Measurements from ENCODE around the gene KCNIP1.

Gene KCNIP1

GRCh38 chr5:170508036-170508435 is 4.2 kb downstream of the KCNIP1 start:
- in situ Hi-C loops (cut with MboI; ENCODE audit: low sequenced_read_pairs): no loop called here

DNA sequence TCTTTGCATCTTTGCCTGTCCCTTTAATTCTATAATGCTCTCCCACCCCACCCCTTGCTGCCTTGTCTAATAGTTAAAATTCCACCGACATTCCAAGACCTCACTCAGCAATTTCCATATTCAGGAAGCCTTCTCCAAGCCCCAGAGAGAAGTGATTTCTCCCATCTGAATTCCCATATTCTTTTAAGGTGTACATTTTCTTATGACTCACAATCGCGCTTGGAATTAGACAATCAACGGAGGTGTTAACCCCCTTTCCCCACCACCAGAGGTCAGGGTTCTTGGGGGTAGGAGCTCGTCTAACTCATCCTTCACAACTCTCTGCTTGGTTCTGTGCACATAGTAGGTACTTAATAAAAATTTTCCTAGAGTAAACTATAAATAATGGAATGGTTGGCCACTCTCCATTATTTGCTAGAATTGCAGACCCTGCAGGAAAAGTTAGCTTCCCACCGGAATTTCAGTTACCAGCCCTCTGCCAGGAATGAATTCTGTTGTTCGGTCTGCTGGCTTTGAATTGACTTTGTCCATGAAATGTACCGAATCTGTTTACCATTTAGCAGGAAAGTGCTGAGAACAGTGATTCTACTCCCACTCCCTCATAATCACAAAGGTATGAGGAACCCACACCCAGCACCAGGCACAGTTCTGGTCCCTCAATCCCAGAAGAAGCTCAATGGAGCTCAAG is 5.0 kb downstream of the KCNIP1 start:
- in situ Hi-C loops (cut with MboI; ENCODE audit: low sequenced_read_pairs): no loop called here

- in situ Hi-C loops (cut with MboI; ENCODE audit: low sequenced_read_pairs): no loop called here
Observed at GRCh38 chr5:170509348-170509660, 5.5 kb downstream of the KCNIP1 start.

DNA sequence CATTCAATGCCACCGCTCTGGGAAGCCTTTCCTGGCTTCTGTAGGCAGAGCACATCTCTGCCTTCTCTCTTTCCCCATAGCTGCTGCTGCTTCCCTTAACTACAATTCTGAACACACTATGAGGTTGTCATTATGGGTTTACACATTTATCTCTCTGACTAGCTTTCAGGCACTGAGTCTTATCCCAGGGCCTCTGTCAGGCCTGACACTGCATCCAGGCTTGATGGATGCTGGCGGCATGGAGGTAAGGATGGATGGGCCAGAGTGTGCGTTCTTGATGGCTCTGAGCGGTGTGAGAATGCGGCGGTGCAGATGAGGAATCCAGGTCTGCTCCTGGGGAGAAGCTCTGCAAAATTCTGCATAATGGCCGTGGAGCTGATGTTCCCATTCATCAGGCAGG is 6.3 kb downstream of the KCNIP1 start:
- in situ Hi-C loops (cut with MboI; ENCODE audit: low sequenced_read_pairs): no loop called here

- in situ Hi-C loops (cut with MboI; ENCODE audit: low sequenced_read_pairs): no loop called here
Observed at GRCh38 chr5:170510559-170510958, 6.7 kb downstream of the KCNIP1 start.

GRCh38 chr5:170511551-170512258 is 7.9 kb downstream of the KCNIP1 start:
- in situ Hi-C loops (cut with MboI; ENCODE audit: low sequenced_read_pairs): no loop called here

DNA sequence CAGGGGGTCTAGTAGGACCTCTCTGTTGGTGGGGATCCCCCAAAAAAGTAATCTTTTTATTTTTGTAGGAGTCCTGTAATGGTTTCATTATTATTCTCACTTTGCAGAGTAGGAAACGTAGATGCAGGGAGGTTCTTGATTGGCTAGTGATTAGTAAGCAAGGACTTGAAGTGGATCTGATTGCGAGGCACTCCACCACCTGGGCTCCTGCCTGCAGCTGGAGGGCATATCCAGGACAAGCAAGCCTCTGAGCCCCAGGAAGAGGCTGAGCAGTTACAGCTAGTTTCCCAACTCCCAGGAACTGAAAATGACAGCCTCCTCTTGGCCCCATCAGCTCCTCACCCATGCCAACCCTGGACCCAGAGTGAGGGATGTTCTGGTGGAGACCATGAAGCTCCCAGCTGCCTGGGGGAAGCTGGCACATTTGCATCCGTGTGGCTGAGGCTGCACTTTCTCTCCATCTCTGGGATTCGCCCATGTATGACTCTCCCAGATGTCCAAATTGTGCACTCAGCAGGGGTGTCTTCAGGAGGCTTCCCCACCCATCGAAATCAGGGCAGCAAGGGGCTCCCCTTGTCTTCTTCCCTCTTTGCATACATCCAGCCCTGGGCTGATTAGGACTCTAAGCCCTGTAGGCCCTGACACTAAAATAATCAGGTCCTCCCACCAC is 10.2 kb downstream of the KCNIP1 start:
- in situ Hi-C loops (cut with MboI; ENCODE audit: low sequenced_read_pairs): no loop called here

- in situ Hi-C loops (cut with MboI; ENCODE audit: low sequenced_read_pairs): no loop called here
Observed at GRCh38 chr5:170517411-170517810, 13.6 kb downstream of the KCNIP1 start.

DNA sequence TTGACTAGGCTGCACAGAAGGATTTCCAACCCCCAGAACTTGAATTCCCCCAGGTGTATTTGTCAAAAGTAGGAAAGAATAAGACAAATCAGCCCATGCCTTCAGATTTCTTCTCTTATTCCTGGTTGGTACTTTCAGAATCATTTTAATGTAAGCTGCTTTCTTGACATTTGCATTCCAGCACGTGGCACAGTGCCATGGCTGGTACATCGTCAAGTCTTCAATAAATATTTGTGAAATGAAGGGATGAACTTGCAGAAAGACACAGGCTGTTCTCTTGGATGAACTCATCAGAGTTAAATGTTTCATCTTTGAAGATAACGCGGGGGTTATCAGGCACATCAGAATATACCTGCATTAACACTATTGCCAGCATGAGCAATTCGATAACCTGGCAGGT is 14.5 kb downstream of the KCNIP1 start:
- in situ Hi-C loops (cut with MboI; ENCODE audit: low sequenced_read_pairs): no loop called here

GRCh38 chr5:170519549-170519948 is 15.7 kb downstream of the KCNIP1 start:
- in situ Hi-C loops (cut with MboI; ENCODE audit: low sequenced_read_pairs): no loop called here

GRCh38 chr5:170520372-170520771 is 16.6 kb downstream of the KCNIP1 start:
- in situ Hi-C loops (cut with MboI; ENCODE audit: low sequenced_read_pairs): no loop called here

DNA sequence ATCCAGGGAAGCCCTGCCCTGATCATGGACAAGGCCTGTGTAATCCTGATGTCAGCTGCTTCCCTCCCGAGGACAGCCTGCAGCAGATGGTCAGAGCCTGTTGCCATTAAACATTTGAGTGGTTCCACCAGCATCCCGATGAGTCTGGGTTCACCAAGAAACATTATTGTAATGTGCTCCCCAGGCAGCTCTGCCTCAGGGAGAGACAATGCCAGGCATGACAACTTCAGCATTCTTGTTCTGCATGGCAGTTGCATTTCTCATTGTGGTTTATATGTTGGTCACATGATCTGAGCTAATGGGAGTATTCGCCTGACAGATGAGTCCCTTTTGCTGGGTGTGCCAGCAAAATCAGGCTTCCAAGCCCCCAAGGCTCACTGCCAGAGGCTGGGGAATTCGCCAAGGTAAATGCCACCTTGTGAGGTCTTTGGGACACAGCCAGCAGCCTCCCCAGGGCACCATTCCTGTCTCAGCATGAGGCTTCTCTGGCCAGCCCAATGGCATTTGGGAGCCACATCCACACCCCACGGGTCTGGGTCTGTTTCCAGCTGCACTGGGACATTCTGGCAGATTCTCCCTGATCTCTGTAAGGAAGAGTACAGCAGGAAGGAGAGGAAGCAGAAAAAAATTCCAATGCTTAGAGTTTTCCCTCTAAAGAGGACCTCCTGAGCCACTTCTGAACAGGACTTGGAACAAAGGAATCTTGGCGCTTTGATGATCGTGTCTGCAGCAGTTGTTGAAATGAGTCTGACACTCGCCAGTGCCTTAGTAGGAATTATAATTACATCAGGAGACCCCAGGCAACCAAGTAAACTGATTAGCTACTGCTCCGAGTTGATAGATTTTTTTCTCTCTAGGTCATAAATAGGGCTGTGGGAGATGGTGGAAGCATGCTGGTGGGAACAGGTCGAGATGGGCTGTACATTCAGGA is 18.7 kb downstream of the KCNIP1 start:
- in situ Hi-C loops (cut with MboI; ENCODE audit: low sequenced_read_pairs): no loop called here

- in situ Hi-C loops (cut with MboI; ENCODE audit: low sequenced_read_pairs): no loop called here
Observed at GRCh38 chr5:170523142-170523551, 19.3 kb downstream of the KCNIP1 start.

- in situ Hi-C loops (cut with MboI; ENCODE audit: low sequenced_read_pairs): no loop called here
Observed at GRCh38 chr5:170523830-170524229, 20.0 kb downstream of the KCNIP1 start.

DNA sequence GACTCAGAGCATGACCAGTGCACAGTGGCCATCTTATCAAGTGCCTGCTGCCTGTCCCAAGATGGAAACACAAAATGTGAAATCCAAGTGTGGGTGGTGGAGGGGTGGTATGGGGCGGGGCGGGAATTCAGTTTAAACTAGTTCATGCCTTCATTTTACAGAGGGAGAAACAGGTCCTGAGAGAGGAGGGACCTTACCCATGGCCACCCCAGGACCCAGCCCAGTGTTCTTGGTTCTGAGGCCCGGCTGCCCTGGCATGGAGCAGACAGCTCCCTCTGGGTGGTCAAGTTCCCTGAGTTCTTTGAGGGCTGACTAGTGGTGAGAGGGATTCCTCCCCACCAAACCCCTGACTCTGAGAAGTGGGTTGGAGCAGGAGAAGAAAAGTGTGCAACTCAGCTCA is 20.8 kb downstream of the KCNIP1 start:
- in situ Hi-C loops (cut with MboI; ENCODE audit: low sequenced_read_pairs): no loop called here

DNA sequence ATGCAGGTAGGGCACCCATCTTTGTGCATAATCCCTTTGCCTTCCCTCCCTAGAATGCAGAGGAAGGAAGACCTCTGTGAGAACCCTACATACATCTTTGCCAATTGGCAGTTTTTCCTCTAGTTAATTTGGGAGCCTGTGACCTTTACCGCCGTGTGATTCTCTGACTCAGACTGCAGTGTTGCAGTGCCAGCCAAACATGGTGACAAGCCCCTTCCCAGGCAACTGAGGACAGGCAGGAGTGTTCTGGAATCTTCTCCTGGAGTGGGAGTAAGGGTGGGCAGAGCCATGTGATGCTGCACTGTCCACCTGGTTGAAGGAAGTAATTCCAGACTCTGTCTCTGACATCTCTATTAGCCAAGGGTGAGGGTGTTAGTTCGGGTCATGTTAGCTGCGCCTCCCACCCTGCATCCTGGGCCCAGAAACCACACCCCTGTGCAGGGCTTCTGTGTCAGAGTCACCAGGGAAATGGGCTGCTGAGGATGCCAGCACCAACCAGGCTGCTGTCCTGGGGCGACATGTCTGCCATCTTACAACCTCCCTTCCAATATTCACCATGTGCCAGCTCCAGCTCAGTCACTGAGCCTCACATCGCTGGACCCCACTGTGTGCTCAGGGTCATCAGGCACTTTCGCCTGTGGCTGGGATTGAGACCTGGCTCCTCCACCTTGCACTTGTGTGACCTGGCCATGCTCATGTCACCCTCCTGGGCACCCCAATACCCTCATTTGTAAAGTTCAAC is 21.8 kb downstream of the KCNIP1 start:
- in situ Hi-C loops (cut with MboI; ENCODE audit: low sequenced_read_pairs): no loop called here

DNA sequence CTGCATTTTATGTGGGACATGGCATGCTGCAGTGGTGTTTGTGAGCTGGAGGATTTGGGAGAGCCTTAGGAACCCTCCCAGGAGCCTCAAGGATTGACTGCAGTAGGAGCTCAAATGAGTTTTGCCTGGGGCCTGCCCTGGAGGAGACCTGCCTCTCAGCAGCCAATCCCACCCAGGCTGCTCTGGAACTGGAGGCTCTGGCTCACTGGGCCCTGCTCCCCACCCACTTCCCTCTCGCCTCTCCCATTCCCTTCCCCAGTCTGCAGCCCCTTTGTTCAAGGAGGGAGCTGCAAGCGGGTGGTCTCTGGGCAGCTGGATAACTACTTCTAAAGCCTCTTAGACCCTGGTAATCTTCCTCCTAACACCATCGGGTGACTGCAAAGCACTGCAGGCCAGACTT is 24.2 kb downstream of the KCNIP1 start:
- in situ Hi-C loops (cut with MboI; ENCODE audit: low sequenced_read_pairs): no loop called here

DNA sequence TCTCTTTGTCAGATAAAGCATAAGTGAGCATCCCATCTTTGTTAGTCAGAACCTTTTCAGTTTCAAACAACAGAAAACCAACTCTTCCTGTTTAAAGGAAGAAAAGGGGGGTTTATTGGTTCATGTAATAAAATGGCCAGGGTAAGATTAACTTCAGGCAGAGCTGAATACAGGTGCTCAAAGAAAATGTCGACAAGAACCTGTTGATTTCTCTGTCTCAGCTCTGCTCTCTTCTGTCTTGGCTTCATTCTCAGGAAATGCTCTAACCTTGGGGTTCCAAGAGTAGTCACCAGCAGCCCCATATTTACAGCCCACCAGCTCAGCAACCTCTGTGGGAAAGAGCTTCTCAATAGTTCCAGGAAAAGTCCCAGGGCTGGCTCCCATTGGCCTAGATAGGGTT is 25.2 kb downstream of the KCNIP1 start:
- in situ Hi-C loops (cut with MboI; ENCODE audit: low sequenced_read_pairs): no loop called here

GRCh38 chr5:170532935-170533334 is 29.1 kb downstream of the KCNIP1 start:
- in situ Hi-C loops (cut with MboI; ENCODE audit: low sequenced_read_pairs): no loop called here

DNA sequence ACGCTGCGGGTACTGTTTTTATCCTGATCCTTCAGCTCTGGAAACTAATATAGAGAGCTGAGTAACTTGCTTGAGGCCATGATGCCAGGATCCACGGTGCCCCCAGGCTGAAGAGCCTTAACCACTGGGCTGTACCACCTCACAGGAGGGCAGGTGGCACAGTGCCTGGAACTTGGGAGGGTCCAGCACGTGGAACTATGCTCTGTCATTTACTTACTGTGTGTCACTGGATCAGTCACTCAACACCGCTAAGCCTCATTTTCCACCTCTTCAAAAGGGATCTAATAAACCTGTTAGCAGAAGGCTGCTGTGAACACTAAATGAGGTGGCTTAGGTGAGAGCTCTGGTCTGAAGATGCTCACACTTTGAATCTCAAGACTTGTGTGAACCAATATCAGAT is 29.6 kb downstream of the KCNIP1 start:
- in situ Hi-C loops (cut with MboI; ENCODE audit: low sequenced_read_pairs): no loop called here

- in situ Hi-C loops (cut with MboI; ENCODE audit: low sequenced_read_pairs): no loop called here
Observed at GRCh38 chr5:170534177-170534576, 30.4 kb downstream of the KCNIP1 start.
